Activated CD4-positive, alpha-beta T cell treated with anti-CD3 and anti-CD28 coated beads for 4 hours (primary cell): ENCODE results near the gene SLC13A3.

ENCODE experiments used
- DNase-seq, 2 donors: peaks; one replicate each; pipeline ENCODE4 v3.0.0-alpha.2; 2020

SLC13A3 gene

DNA sequence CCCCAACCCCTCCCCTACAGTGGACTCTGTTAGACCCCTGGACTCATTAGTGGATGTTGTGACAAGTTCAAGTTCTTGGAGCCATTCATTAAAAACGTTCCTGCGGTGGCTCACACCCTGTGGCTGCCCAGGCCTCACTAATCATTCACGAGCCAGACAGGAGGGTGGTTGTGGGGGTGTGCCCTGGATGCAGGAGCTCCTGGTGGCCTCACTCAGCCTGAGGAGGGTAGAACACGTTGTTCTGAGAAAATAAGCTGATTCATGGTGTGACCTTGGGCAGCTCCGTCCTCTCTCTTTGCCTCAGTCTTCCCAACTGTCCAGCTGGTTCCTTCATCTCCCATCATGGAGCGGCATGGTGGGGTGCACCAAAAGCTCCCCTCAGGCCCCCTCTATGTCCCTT lies 16.7 kb downstream of the SLC13A3 start:
- no peak for DNase-seq

DNA sequence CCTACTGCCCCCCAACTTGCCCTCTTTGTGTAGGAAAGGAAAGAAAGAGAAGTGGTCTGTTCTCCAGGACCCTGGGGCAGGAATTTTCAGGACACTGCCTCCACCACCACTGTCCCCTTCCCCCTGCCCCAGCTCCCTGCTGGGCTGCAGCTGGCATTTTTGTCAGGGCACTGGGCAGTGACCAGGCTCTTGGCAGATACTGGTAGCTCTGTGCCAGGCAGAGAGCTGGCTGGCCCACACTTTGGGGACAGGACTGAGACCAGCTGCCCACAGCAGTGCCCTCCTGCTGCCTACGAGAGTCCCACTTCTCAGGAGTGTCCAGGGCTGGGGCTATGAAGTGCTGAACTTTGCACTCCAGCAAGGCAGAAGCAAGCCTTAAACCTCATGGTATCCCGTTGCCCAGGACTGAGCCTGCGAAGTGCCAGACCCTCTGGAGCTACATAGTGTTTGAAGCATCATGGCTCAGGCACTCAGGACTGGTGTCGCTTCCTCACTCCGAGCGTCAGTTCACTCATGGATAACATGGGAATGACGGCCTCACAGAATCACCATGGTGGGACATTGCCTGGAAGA lies 19.3 kb downstream of the SLC13A3 start:
- no peak for DNase-seq

DNA sequence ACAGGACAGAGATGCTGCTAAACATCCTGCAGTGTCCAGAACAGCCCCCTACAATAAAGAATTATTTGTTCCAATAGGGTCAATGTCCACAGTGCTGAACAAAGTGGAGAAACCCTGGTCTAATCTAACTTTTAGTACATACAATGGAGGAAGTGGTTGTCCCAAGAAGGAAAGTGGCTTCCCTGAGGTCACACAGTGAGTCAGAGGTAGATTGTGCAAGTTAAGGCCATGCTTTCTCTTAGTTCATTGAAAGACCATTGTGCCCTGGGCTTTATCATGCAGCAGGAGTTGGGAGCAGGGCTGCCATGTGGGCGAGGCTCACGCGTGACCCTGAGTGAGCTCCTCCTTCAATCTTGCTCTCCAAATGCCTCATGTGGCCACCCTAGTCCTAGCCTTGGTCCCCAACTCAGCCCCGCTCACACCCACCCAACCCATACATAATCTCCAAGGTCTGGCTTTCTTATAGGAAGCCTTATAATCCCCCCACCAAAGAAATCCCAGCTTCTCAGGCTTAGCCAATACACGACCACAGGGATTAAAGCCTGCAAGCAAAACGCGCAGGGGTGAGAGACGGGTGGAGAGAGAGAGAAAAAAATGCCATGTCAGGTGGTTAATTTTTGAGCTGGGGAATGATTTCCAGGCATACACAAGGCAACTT lies 19.9 kb downstream of the SLC13A3 start:
- no peak for DNase-seq

DNA sequence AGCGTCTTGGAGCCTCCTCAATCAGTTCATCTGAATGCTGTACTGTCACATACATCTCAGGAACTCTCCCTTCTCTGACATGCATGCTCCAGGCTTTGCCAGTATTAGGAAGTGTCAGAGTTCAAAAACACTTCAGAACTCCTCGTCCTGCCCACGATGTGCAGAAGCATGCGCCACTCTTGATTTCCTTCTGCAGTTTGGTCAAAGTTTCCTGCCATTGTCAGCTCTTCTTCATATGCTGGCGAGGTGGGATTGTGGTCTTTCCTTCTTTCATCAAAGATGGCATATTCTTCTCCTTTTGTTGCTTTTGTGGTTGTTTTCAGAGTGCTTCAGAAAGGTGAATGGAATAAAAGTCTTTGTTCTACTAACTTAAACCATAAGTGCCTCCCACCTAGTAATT lies 21.0 kb downstream of the SLC13A3 start:
- DNase-seq, result no peak

DNA sequence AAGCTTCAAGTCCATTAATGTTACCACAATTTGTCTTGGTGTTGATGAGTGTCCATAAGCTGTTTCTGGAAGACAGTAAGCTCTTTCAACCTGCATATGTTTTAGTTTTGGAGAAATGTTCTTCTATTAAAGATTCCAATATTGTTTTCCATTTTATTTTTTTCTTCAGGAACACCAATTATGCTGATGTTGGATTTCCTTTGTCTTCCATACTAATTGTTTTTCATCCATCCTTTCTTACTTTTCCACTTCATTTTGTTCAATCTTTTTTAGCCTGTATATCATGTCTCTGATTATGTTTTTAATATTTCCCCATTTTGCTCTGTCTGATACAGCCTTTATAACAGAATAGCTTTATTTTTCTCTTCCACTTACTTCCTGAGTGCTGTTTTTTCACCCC lies 21.9 kb downstream of the SLC13A3 start:
- DNase-seq, result no peak

DNA sequence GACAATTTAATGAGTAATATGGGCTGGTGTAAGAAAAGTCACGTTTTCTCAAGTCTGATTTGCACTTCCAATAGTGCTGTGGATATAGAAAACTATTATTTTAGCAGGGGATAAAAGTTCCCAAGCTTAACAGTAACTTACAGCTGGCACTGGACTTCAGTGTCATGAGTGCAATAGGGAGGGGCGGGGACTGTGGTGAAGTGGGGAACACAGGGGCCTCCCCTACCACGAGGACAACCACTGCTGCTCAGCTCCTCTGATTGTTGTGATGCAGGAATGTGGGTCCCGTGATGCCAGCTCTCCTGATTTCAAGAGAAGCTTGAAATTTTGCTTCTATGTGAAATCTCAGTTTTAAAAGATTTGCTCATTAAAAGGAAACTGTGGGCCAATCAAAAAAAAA lies 24.0 kb downstream of the SLC13A3 start:
- DNase-seq, result no peak

DNA sequence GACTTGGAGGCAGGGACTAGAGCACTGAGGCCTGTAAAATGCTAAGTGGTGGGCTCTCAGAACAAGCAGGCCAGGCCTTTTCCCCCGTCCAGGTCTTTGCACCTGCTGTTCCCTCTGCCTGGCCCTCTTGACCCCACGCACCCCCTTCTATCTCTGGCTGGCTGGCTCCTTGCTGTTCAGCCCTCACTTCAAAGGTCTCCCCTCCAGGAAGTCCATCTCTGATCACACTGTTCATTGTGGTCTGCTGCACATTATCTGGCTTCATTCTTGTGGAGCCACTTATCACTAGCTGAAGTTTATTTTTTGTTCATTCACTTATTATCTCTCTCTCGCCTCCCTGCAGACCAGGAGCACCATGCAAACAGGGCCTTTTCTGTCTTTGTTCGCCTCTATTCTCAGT lies 24.5 kb downstream of the SLC13A3 start:
- no peak for DNase-seq

DNA sequence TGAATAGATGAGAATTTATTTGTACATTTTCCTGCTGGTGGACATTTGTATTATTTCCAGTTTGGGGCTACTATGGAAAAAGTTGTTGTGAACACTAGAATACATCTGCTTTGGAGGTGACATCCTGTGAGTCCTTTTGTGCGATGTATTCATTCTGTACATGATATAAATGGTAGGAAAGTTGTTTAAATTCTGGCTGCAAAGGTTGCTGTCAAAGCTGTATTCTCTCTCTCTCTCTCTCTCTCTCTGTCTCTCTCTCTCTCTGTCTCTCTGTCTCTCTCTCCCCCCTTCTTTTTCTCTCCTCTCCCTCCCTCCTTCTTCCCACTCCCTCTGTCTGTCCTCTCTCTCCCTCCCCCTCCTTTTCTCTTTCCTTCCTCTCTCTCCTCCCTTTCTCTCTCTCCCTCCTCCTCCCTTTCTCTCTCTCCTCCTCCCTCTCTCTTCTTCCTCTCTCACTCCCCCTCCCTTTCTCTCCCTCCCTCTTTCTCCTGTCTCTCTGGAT lies 25.3 kb downstream of the SLC13A3 start:
- DNase-seq, result no peak

DNA sequence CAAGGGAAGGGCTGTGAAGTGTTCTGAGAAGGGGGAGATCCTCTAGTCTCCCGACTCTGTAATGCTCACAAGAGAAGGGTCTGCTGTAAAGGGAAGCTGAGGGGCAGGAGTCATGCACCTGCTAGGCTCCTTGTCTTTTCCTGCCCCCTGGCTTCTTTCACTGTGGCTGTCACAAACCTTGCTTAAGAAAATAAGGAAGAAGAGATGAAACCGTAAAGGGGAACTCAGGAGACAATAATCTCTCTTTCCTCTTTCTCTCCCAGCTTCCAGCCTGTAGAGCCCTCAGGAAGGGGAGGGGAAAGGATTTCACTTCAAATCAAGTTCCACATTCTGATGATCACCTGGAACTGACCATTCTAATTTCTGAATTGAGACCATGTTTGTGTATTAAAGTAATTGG lies 26.3 kb downstream of the SLC13A3 start:
- no peak for DNase-seq

DNA sequence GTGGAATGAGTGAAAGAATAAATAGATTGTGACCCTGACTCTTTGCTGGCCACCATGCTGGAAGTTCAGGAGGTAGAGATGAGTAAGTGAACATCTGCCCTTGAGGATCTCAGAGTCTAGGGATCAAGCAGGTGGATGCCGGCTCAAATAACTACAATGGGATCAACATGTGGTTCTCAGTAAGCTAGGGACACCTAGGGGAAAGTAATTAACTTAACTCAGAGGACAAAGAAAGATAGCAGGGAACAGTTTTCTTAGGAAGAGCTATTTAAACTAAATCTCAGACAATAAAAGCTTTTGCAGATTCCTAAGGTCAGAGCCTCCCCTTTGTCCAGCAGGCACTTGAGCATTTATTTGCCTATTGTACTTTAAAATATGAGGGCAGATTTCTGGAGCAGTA lies 29.1 kb downstream of the SLC13A3 start:
- DNase-seq, result no peak

DNA sequence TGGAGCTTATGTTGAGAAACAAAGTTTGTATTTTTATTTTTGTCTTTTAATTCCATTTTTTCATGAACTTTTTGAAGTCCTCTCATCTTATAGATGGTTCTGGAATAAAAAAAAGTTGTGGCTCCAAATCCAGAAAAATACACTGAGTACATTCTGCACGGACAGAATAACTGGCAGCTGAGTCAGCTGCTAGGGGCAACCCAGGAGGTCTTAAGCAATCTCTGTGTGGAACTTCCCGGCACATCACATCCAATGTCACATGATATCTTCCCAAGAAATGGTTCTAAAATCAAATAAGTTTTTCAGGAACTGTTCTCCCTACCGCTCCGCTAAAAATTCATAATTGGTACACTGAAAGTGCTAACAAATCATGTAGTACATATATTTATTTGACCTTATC lies 29.8 kb downstream of the SLC13A3 start:
- no peak for DNase-seq

DNA sequence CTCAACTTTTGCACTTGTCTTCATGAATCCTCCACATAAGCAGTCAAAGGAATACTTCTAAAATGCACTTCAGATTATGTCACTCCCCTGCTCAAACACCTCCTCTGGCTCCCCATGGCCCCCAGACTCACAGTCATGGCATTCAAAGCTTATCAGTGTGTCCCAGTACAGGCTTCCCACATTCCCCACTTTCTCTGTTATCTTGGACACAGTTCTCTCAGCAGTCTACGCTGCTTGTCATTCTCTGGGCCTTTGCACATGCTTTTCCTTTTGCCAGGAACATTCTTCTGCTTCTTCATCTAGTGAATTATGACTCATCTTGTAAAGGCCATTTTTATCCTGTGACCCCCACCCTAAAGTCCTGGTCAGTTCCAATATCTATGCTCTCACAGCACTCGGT lies 31.8 kb downstream of the SLC13A3 start:
- DNase-seq, result no peak

DNA sequence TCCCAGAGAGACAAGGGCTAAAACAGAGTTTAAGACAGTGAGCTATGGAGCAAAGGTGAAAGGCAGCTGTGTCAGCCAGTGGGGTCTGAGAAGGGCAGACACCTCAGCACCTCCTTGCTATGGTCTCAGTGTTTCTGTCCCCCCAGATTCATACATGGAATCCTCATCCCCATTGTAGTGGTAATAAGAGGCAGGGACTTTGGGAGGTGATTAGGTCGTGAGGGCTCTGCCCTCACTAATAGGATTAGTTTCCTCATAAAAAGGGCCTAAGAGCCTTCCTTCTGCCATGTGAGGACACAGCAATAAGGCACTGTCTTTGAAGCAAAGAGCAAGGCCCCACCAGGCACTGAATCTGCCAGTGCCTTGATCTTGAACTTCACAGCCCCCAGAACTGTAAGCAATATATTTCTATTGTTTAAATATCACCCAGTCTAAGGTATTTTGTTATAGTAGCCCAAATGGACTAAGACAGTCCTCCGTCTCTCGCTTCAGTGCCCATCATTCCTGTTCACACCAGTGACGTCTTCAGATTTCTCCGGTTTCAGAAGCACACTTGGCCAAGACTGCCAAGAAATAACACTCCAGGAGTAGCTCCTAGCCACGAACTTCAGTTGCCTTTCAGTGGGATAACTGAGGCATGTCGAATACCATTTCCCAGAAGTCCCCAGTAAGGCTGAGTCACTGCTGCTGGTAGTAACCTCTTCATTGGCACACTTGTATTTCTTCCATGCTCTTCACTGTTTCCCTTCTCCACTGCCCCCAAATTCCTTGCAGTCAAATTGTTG lies 32.8 kb downstream of the SLC13A3 start:
- DNase-seq, result no peak

DNA sequence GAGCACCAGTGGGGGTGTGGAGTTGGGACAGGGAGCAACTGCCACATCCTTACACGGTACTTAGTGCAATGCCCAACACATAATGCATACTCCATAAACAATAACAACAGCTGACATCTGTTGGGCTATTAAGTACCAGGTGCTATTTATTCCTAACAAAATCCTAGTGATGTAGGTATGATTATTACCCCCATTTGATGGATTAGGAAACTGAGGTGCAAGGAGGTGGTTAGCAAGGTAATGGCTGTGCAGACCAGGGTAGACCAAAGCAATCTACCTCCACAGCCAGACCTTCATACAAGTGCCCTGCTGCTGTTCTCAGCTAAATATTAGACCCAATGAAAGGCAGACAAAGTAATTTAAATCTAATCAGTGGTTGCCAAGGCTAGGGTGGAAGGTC lies 36.8 kb downstream of the SLC13A3 start:
- DNase-seq, result no peak

DNA sequence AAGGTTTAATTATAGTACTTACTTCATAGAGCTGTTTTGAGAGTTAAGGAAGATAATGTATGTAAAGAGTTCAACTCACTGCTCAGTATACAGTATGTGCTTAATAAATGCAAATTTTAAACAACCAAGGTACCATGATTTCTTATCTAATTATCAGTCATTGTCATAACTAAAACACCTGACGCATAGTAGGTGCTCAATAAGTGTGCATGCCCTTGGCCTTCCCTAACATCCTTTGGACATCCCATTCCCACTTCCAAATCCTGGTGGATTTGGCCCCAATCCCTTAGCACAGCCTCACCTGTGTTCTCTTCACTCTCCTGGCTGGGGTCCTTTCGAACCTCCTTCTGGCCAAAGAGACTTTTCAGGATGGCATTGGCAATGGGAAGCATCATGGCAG lies 41.1 kb downstream of the SLC13A3 start:
- DNase-seq, result no peak

DNA sequence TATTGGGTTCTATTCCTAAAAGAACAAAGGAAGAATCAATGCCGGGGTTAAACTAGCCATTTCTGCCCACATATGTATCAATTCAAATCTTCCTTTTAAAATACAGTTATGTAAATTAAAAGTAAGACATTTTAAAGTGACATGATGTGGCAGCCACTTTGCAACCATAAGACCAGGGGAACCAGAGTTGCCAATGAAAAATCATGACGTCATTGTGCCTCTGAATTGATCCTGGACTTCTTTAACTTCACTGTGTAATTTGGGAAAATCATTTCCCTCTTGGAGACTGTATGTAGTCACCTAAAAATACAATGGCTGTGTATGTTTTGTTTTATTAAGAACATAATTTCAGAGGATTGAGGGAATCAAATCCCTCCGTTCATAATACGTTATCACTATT lies 42.2 kb downstream of the SLC13A3 start:
- DNase-seq, result no peak

DNA sequence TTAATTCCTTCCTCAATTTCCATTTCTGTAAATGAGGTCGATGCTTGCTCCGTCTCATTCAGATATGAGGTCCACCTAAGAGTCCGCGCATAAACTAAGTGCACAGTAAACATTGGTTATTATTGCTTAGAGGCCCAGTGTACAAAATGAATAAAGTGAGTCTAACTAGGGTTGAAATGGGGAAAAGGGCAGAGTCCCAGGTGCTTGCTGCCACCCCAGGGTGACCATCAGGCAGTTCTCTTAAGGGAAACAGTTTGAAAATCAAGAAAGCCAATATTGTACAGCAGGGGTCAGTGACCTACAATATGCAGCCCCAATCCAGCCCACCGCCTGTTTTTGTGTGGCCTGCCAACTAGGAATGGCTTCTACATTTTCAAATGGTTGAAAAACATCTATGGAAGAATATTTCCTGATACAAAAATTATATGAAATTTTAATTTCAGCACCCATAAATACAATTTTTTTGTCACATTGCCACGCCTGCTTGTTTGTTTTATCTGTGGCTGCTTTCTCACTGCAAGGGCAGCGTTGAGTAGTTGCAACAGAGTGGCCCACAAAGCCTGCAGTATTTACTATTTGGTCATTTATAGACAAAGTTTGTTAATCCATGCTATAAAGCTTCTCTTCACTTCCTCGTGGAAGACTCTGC lies 43.3 kb downstream of the SLC13A3 start:
- DNase-seq, result no peak

DNA sequence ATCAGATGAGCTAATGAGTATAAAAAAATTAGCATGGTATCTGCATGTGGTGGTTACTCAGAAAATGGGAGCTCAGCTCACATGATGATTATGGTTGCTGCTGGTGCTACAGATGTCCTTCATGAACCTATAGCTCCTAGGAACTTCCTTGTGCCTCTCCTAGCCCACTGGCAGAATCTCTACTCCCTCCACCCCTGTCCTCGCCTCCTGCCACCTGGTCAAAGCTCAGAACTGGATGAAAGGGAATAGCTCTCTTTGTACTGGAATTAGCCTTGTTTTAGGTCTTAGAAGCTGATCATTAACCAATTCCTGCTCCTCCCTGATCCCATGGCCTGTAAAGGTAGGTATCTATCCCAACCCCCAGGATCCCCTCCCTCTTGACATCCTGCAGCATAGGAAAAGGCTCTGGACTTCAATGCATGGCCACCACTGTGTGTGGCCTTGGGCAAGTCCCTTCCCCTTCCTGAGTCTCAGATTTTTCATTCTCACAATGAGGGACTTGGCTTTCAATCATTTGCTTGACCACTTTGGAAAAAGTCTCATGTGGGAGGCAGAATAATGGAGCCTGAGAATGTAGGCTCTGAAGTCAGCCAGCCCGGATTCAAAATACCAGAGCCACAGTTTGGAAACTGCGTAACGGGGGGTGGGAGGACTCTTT lies 43.9 kb downstream of the SLC13A3 start:
- DNase-seq, result no peak

DNA sequence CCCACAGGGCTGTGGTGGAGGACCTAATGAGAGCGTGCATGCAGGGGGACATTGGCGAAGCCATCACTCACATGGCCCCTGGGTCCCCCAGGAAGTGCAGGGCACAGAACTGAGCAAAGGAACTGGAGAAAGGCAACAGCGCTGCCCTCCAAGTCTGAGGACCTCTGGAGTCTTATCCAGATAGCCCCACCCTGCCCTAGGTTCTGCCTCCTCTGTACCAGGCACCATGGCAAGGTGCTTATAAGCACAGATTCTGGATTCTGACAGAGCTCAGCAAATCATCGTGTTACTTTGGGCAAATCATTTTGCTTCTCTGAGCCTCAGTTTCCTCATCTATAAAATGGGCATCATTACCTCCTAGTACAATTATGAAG lies 44.5 kb downstream of the SLC13A3 start:
- no peak for DNase-seq

DNA sequence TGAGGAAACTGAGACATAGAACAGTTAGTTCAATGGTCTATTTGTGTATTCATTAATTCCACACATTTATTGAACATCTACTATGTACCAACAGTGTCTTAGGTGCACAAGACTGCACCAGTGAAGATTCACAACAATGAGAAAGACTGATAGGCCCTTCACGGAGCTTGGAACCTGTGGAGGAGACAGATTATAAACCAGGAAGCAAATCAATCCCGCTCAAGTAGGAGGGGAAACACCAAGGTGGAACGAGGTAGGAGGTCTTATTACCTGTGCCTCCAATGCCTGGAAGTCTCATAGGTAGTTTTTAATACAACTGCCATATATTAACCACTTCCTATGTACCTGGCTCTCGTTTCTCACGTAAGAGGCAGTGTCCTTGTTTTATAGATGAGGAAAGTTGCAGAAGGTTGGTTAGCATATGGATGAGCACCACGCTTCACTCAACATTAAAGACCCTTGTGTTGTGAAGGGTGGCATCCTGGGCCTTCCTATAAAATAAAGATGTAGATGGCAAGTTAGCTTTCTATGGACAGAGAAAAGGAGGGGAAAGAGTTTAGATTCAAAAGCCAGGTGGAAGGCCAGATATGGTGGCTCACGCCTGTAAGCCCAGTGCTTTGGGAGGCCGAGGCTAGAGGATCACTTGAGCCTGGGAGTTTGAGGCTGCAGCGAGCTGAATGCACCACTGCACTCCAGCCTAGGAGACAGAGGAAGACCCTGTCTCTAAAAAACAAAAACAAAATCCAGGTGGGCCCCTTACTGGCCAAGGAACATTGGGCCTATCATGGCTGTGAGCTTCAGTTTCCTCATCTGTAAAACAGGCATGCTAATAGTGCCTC lies 45.1 kb downstream of the SLC13A3 start:
- DNase-seq, result no peak

DNA sequence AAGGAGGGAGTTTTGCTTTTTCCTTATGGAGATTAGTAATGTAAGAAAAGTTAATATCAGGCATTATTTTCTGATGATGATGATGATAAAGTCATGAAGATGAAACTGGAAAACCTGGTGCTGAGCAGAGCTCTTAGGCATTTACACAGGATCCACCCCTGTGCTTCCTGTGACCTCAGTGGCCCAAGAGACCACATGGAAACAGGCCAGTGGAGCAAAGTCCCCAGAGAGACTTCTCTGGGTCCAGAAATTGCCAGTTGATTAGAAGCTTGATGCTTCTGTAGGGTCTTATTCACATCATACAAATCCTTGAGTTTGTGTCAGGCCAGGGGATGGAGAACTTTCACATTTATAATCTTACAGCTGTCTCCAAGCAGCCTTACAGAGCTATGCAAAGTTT lies 46.1 kb downstream of the SLC13A3 start:
- no peak for DNase-seq

DNA sequence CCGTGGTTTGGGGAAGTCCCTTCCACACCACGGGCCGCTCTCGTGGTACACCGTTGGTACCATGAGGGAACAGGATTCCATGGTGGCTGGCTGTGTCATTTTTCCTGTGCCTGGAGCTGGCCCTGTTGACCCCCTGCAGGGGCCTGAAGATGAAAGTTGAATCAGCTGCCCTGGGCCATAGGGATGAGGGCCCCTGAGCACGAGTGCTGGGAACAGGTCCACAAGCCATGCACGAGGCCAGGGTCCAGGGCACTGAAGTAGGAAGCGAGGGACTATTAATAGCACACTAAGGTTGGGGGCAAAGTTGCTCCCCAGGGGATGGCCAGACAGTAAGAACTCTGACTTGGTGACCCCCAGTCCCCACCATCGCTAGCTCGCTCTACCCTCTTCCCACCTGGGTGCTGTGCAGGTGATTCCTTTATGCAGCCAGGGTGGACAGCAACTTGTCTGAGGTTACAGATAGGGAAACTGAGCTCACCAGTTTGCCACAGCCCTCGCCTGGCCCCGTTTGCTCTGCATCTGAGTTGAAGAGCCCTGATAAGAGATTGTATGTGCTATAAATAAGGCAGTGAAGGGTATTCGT lies 46.6 kb downstream of the SLC13A3 start:
- DNase-seq, result no peak
